Activated CD4-positive, alpha-beta T cell treated with anti-CD3 and anti-CD28 coated beads, Interleukin-2, amount 50 U/mL, for 4 hours (primary cell): ENCODE data around the gene RPL36AL.

Experiments used
- DNase-seq, 2 experiments: peaks; one replicate each; pipeline ENCODE4 v3.0.0-alpha.2; 2020

RPL36AL gene

DNA sequence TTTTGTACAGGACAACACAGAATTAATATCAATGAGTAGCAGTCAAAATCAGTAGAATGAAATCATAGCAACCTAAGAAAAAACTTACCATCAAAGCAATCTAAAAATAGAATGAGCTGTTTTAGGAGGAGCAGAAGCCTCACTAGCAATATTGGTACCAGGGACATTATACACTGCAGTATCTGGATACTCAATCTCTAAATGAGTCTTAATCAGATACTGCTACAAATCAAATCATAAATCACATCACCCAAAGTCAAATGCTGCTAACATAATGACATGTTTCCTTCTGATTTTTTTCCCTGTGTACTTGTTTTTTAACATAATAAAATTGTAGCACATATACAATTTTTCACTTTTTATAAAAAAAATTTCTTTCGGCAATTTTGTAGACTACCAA lies 42.3 kb downstream of the RPL36AL start:
- no peak for DNase-seq

DNA sequence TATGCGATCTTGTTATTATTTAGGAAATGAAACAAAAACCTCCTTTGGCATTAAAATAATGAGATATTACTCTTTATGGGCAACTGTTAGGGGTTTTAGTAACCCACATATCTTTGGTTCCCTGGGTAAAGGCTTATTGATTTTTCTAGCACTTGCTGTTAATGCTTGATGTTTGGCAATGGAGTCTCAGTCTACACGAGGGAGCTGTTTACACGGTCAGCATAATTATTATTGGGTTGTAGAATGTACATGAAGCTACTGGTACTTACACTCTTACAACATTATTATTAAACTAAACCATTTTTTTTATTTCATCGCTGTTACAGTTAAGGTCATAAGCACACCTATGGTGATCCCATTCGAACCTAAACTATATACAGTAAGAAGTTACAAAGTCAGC lies 46.4 kb downstream of the RPL36AL start:
- DNase-seq, result no peak

DNA sequence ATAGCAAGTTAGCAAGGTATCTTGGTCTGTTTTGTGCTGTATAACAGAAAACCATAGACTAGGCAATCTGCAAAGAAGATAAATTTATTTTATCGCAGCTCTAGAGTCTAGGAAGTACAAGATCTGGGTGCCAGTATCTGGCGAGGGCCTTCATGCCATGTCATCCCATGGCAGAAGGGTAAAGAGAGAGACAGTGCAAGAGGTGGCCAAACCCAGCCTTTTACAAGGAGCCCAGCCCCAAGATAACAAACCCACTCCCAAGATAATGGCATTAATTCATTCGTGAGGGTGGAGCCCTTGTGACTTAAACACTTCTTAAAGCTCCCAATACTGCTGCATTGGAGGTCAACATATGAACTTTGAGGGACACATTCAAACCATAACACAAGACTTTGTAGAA lies 51.1 kb downstream of the RPL36AL start:
- no peak for DNase-seq
